HL-60/S4 (cell line): ENCODE results near the gene VEGFA.

Source experiments
- in situ Hi-C: fragments of 300-500 bp; cut with MboI; formaldehyde crosslinking; loops from 2 replicates; pipeline ENCODE4 v1.14.3; 2022; ENCODE audit warnings: low sequenced_read_pairs

VEGFA gene

GRCh38 chr6:43769526-43770371 lies at the start of gene VEGFA:
TSS of gene VEGFA (plus strand) at chr6:43770211.
- in situ Hi-C loops: loop anchor here (5.0 to 25.0 kb wide), 3 partner anchors 42 to 293 kb away; no protein-coding TSS in a partner anchor

GRCh38 chr6:43720999-43721398 lies 49.0 kb upstream of the VEGFA start:
- in situ Hi-C loops: no loop called here

DNA sequence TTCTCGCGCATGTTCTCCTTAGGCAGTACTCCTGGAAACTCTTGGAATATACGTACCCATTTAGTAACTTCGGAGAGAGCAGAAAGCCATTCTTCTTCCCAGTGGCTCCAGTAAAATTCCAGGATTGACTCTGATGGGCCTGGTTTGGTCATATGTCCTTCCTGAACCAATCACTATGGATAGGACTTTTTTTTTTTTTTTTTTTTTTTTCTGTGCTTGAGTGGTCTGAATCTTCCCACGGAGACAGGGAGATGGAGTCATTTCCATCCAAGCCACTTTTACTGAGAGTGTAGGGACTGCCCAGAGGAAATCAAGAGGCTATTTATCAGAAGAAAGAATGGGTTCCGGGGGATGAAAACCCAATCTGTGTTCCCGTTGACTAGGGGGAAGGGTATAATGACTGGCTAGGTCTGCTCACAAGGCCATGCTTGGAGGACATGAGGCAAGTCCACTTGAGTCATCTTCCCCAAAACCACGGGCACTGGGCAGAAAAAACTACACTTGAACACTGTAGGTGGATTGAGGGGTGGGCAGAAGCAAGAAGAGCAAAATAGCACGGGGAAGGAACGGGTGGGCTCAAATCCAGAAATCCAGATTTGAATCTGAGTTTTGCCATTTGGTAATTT lies 47.0 kb upstream of the VEGFA start:
- in situ Hi-C loops: no loop called here

DNA sequence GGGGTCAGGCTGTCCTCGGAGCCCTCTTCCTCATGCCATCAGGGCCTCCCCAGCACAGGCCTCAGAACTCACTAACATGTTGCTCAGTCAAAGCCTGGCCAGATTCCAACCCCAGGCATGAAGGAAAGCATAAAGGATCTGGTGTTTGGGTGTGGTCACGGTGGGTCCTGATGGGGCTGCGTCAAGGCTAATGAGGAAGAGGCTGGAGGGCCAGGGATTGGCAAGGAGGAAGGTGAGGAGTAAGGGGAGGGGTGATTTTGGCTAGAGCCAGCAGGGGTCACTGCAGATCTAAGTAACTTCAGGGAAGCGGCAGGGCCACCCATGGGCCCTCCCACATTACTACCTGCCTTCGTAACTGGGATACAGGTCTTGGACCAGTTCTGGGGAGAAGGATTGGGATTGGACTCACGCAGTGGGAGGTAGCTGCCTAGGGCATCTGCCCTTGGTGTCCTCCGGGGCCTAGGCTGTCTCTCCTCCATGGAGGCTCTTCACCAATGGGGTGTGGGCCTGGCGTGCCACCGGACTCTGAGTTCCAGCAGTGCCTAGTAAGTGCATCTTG lies 46.2 kb upstream of the VEGFA start:
- in situ Hi-C loops: no loop called here

GRCh38 chr6:43724354-43724753 lies 45.7 kb upstream of the VEGFA start:
- in situ Hi-C loops: no loop called here

- in situ Hi-C loops: loop anchor here (5.0 kb wide), 1 partner anchor 42 kb away; no protein-coding TSS in a partner anchor
These were observed 44.9 kb upstream of the VEGFA start for GRCh38 chr6:43724914-43725642.

DNA sequence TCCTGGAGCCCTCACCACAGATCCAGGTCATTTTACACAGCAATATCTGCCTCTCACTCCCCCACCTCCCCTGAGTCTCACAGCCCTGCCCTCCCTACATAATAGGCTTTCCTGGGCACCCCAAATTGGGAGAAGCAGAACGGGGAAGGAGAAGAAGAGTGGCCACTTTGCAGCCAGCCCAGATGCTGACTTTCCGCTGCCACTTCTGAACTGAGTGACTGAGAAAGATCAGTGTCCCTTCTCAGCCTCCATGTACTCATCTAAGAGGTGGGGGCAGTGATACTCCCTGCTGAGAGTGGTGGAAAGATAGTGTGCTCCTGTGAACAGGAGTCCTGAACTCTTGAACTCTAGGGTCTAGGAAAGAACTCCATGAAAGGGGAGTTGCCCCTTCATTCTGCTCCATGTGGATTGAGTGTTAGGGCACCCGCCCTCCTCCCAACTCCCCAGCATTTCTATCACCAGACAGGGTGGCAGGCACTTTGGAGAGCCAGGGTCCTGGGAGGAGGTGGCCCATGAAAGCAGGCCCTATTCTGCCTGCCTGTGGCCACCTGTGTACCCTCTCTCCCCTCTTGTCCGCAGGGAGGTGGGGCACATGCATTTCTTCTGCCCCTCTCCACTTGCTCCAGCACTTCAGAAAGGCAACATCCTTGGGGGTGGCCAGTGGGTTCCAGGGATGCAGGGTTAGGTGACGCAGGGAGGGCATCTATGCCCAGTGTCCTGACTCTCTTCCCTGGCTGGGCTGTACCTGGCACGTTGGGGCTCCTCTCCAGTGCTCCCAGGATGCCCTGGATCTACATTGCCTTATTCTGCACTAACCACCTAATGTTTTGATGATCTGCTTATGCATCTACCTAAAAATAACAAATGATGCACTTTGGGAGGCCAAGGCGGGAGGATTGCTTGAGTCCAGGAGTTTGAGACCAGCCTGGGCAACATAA lies 44.1 kb upstream of the VEGFA start:
- in situ Hi-C loops: loop anchor here (5.0 kb wide), 1 partner anchor 41 kb away; no protein-coding TSS in a partner anchor

- in situ Hi-C loops: loop anchor here (5.0 kb wide), 1 partner anchor 40 kb away; no protein-coding TSS in a partner anchor
These were observed 42.4 kb upstream of the VEGFA start for GRCh38 chr6:43727634-43728033.

DNA sequence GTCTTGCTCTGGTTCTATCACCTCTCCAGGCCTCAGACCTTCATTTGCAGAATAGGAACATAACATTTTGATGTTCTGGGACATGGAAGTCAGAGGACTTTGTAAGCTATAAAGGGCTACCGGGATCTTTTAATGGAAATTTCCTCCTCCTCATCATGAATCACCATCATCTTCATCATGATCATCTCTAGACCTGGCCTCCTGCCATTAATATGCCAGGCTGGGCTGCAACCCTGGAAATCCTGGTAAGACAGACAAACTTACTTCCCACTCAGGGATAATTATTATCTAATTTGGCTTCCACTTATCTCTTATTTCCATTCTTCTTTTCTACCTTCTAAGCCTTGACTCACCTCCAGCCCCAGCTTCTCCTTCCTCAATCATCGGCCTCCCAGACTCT lies 41.4 kb upstream of the VEGFA start:
- in situ Hi-C loops: loop anchor here (5.0 kb wide), 1 partner anchor 39 kb away; no protein-coding TSS in a partner anchor

DNA sequence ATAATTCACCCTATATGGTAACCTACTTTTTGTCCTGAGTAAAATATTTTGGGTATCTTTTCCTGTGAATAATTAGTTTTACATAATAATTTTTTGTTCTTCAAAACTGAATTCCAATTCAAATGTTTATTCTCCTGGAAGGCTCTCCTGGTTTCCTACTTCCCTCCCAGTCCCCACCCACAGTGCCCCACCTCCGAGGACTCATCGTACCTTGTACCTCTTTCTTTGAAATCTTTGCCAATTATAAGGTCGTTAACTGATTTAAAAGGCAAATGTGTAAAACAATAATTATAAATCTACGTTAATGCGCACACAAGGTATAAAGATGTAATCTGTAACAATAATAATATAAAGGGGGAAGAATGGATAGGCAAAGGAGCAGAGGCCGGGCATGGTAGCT lies 40.5 kb upstream of the VEGFA start:
- in situ Hi-C loops: loop anchor here (5.0 kb wide), 1 partner anchor 38 kb away; no protein-coding TSS in a partner anchor

DNA sequence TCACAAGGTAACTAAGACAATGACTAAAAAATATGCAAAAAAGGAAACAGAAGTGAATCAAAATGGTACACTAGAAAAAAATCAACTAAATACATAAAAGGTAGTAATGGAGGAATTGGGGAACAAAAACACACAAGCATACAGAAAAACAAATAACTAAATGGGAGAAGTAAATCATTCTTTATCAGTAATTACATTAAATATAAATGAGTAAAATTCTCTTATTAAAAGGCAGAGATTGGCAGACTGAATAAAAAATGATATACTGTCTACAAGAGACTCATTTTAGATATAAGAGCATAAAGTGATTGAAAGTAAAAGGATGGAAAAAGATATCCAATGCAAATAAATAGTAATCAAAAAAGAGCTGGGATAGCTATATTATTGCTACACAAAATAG lies 39.4 kb upstream of the VEGFA start:
- in situ Hi-C loops: no loop called here

DNA sequence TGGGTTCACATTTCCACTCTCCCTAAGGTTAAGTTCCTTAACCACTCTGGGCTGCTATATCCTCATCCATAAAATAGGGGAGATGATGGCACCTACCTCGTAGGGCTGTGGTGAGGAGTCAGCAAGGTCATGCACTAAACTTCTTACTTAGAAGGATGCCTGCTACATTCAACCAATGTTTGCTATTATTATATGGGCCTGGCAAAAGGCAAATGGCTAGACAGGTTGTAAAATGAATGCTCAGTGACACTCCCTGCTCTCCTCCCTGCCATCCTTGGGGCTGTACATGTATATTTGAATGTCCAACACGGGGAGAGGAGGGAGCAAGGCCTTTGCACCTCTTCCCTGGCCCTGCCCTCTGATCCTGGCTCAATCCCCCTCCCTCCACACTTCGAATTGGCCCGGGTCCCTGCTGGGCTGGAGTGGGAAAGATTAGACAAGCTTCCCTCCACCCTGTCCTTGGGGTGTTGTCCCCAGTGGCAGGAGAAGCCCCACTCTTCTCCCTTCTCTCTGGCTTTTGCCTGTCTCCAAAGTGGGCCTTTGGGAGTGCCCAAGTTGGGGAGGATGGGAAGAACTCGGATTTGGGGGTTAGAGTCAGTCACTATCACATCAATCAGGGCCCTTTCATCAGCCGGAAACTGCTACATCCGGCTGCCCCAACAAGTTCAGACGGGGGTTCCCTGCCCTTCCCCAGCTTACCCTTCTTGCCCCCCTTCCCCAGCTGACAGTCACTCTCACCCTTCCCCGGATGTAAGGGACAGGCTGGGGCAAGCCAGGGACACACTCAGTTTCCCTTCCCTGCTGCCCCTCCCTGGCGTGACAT lies 36.3 kb upstream of the VEGFA start:
- in situ Hi-C loops: no loop called here

- in situ Hi-C loops: no loop called here
These were observed 35.7 kb upstream of the VEGFA start for GRCh38 chr6:43734294-43734665.

GRCh38 chr6:43735642-43736199 lies 34.3 kb upstream of the VEGFA start:
- in situ Hi-C loops: no loop called here

- in situ Hi-C loops: no loop called here
These were observed 33.7 kb upstream of the VEGFA start for GRCh38 chr6:43736211-43736786.

GRCh38 chr6:43736844-43737243 lies 33.2 kb upstream of the VEGFA start:
- in situ Hi-C loops: no loop called here

DNA sequence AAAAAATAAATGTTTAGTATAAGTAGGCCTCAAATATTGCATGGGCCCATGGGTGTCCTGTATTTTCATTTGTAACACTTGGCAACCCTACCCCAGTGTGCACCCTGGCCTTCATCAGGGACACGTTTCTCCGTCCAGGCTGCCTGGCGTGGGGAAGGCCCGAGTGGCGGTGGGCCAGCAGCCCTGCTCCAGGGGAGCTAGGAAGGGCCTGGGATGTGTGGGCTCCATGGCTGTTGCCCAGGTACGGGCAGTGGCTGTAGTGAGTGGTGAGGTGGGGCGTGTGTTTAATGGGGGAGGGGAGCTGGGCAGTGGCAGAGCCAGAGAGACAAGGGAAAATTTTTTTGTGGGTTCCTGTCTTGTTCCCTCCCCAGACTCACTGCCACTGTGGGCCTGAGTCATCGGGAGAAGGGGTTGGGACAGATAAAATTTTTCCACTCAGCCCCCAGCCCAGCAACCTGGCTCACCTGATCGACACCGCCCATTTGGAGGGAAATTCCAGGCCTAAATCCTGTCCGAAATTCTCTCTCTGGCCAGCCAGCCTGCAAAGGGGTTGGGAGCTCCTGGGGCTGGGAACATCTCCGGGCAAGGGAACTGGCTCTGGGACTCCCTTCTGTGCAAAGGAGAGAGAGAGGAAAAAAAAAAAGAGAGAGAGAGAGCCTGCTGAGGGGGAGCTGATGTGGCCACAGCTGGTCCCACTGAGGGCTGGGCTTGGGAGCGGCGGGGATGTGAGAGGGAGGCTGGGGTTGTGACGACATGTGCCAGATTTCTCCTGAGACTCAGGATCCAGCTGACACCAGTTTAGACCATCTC lies 32.5 kb upstream of the VEGFA start:
- in situ Hi-C loops: no loop called here

- in situ Hi-C loops: no loop called here
These were observed 31.7 kb upstream of the VEGFA start for GRCh38 chr6:43738267-43738676.
